ENCODE measurements around the gene ITGB3.

Gene ITGB3

DNA sequence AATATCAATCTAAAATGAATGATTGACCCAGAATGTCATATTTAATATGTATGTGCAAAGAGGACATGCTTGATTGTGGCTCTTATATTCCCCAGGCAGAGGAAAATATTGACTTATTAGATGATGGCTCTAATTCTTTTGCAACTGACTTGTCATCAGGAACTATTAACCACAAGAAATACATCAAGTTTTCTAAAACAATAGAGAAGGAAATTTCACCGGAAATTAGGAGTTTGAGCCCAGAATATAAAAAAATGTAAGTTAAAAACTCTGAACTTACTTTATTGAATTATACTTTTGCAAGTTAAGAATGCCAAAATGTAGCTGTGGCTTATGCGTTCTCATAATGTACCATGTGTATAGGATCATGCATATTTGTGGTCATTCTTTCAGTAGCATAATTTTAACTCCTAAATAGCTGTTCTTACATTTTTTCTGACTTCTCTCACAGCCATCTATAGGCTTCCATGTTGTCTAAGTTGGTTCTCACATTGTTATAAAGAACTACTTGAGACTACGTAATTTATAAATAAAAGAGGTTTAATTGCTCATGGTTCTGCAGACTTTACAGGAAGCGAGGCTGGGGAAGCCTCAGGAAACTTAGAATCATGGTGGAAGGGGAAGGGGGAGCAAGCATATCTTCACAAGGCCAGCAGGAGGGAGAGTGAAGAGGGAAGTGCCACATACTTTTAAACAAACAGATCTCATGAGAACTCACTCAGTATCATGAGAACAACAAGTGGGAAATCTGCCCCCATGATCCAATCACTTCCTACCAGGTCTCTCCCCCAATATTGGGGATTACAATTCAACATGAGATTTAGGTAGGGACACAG, 81.7 kb downstream of the ITGB3 start:
- in situ Hi-C loops (cut with HindIII; ENCODE audit: low sequenced_read_pairs) = no loop called here

DNA sequence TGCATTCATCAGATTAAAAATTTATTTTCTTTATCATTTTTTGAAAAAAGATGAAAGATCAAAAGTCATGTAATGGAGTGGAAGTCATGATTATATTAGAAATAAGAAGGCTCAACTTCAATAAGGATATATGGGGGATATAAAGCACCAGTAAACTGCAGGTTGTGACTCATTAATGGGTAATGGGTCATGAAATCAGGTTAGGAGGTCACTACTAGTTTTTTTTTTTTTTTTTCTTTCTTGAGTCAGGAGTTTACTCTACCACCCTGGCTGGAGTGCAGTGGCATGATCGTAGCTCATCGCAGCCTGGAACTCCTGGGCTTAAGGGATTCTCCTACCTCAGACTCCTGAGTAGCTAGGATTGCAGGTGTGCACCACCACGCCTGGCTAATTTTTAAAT, 84.4 kb downstream of the ITGB3 start:
- DNase-seq (ENCODE audit: low read depth, low spot score) = no peak
- H3K4me3 ChIP-seq (ENCODE audit: low read depth, low read length) = no peak overlapping the region
- in situ Hi-C loops (cut with HindIII; ENCODE audit: low sequenced_read_pairs) = no loop called here
- no peak for TF ChIP-seq CTCF (IDR thresholded peaks at IDR 0.05; ENCODE audit: low read depth, low read length)

More for the DNA sequence above, 81.7 kb downstream of the ITGB3 start:
- DNase-seq (ENCODE audit: low read depth, low spot score) = no peak
- TF ChIP-seq CTCF (IDR thresholded peaks at IDR 0.05; ENCODE audit: low read depth, low read length) = no peak
- H3K4me3 ChIP-seq (ENCODE audit: low read depth, low read length) = no peak overlapping the region

GRCh38 chr17:47352848-47353247, 99.2 kb downstream of the ITGB3 start:
- no peak for DNase-seq (ENCODE audit: low read depth, low spot score)
- in situ Hi-C loops (cut with HindIII; ENCODE audit: low sequenced_read_pairs) = no loop called here
- TF ChIP-seq CTCF (IDR thresholded peaks at IDR 0.05; ENCODE audit: low read depth, low read length) = no peak
- no peak overlapping the region for H3K4me3 ChIP-seq (ENCODE audit: low read depth, low read length)

- no peak for TF ChIP-seq CTCF (IDR thresholded peaks at IDR 0.05; ENCODE audit: low read depth, low read length)
- DNase-seq (ENCODE audit: low read depth, low spot score) = no peak
- in situ Hi-C loops (cut with HindIII; ENCODE audit: low sequenced_read_pairs) = no loop called here
- H3K4me3 ChIP-seq (ENCODE audit: low read depth, low read length) = no peak overlapping the region
Observed at GRCh38 chr17:47358652-47359051, 105.0 kb downstream of the ITGB3 start.

Measured in astrocyte of the spinal cord (primary cell).